Posterior cingulate gyrus (tissue), 11 donors: Measurements from ENCODE around the gene KRT10.

ENCODE experiments used
- DNase-seq, 10 donors: peaks; one replicate each; pipeline versions ENCODE4 v3.0.0 to v3.0.0-alpha.2; 2020 to 2021; ENCODE audit warnings: mixed read lengths in 3 of 10
- intact Hi-C: fragments of 100-400 bp; cut with DNase I; formaldehyde crosslinking; loops from one replicate; pipeline ENCODE4 v1.15.1; 2023

The KRT10 gene

GRCh38 chr17:40810494-40810893 lies 11.9 kb downstream of the KRT10 start:
- no peak for DNase-seq
- intact Hi-C loops, result no loop called here

GRCh38 chr17:40809721-40810421 lies 12.5 kb downstream of the KRT10 start:
- no peak for DNase-seq
- intact Hi-C loops, result no loop called here

DNA sequence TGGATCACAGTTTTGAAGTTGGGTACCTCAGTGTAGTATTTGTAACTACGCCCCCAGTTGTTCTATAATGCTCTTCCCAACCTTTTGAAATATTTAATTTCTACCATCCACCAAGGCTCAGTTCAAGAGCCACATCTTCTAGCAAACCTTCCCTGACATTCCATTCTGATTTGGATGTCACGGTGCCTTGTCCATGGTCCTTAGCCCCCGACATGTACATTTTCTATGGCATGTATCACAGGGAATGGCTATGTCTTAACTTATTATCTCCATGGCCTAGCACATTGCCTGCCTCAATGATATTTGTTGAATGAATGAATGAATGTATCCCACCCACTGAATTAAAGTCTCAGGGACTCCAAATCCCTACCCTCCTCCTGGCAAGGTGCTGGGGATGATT lies 16.3 kb downstream of the KRT10 start:
- no peak for DNase-seq
- intact Hi-C loops, result no loop called here

DNA sequence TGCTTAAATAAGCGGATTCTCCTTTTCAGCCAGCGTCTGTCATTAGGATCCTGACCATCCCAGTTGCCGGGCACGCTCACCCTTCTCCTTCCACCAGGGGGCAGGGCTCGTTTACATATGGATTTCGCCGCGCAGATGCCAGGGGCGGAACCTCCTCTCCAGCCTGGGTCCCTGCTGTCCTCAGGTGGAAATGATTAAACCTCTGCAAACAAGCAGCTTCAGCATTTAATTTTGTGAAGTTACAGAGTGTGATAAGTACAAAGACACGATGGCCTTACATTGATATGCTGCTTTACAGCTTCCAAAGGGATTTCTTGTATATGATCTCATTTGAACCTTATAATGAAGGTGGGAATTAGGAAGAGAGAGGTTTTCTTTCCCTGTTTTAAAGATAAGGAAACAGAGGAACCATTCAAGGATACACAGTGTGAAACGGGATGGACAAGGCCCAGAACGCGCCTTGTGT lies 18.8 kb downstream of the KRT10 start:
- DNase-seq, result peak; percentile 25 to 94 (median 66)
- intact Hi-C loops, result loop anchor here (5.0 kb wide), 1 partner anchor 864 kb away; no protein-coding TSS in a partner anchor

DNA sequence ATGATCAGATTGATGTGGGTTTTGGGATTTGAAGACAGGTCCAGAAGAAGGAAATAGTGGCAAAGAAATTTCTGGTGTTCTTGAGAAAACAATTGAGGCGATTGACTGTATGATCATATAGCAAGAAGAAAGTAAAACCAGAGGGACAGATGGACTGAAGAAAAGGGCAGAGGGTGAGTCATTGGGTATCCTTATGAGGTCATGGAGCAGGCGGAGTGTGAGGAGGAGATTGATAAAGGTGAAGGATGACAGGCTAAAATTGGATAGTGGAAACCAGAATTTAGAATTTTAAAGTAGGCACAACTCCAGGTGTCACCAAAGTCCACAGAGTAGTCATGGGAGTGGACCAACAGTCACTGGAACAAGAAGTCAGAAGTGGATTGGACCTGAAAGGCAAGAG lies 21.3 kb downstream of the KRT10 start:
- intact Hi-C loops, result loop anchor here (5.0 kb wide), 1 partner anchor 866 kb away; no protein-coding TSS in a partner anchor

GRCh38 chr17:40800381-40800780 lies 22.0 kb downstream of the KRT10 start:
- DNase-seq, result no peak
- intact Hi-C loops, result loop anchor here (5.0 kb wide), 1 partner anchor 867 kb away; no protein-coding TSS in a partner anchor

More for the DNA sequence above, 21.3 kb downstream of the KRT10 start:
- no peak for DNase-seq

GRCh38 chr17:40799859-40800258 lies 22.6 kb downstream of the KRT10 start, which contains the start of gene KRT28:
Gene KRT28 (minus strand): TSS chr17:40799959. CDS start chr17:40799893, 66 bp downstream.
- intact Hi-C loops, result loop anchor here (5.0 kb wide), 1 partner anchor 867 kb away; no protein-coding TSS in a partner anchor
- DNase-seq, result no peak

GRCh38 chr17:40796846-40797245 lies 25.6 kb downstream of the KRT10 start:
- intact Hi-C loops, result no loop called here
- peak in 1 of 10 donors; percentile 71 for DNase-seq

- no peak for DNase-seq
- intact Hi-C loops, result no loop called here
These were observed 27.3 kb downstream of the KRT10 start for GRCh38 chr17:40795019-40795667.

GRCh38 chr17:40794466-40794865 lies 27.9 kb downstream of the KRT10 start:
- intact Hi-C loops, result no loop called here
- DNase-seq, result no peak

DNA sequence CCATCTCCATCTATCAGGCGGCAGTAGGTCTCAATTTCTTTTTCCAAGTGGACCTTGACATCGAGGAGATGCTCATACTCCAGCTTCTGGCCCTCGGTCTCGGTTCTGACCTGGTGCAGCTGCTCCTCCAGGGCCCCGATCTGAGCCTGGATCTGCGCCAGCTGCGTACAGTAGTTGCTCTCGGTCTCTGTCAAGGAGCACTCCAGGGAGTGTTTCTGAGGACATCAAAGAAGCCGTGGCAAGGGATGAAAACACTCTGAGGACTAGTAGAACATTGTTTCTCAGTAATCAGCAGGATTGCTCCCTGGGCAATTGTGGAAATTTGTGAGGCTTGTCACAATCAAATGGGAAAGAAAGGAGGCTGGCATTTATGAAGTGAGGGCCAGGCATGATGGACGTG lies 28.6 kb downstream of the KRT10 start:
- intact Hi-C loops, result no loop called here
- peak in 1 of 10 donors; percentile 73 for DNase-seq

DNA sequence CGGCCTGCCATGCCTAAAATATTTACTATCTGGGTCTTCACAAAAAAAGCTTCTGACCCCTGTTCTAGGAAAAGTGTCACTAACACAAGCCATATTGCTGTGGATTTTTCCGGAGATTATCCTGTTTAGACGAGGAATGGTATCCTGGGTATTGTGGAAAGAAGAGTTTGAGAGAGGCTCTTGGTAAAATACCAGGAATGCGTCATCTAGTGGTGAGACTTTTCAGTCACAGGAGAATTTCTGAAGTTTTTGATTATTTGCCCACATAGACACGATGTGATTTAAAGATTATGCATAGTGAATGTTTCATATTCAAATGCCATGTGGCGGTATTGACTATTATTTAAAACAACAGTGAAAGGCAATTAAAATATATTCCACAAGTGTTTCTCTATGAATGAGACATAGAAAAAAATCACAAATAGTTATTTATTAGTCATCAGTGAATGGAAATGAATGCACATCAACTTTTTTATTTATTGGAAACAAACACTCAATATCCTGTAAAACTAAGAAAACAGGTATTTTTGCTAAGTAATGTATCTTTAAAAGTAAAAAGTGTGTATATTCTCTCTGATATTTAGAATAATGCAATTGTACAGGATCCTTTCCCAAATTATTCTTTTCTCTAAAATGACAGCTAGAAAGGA lies 30.5 kb downstream of the KRT10 start:
- intact Hi-C loops, result no loop called here
- no peak for DNase-seq

GRCh38 chr17:40791111-40791510 lies 31.3 kb downstream of the KRT10 start:
- no peak for DNase-seq
- intact Hi-C loops, result no loop called here

GRCh38 chr17:40782450-40782849 lies 40.0 kb downstream of the KRT10 start, which contains the start of gene KRT27:
Gene KRT27 (minus strand): TSS chr17:40782550. CDS start chr17:40782493, 57 bp downstream.
- DNase-seq, result no peak
- intact Hi-C loops, result no loop called here

GRCh38 chr17:40779181-40779909 lies 43.1 kb downstream of the KRT10 start:
- intact Hi-C loops, result no loop called here
- peak in 2 of 10 donors; percentile 54 to 75 for DNase-seq

- intact Hi-C loops, result no loop called here
- DNase-seq, result no peak
These were observed 44.0 kb downstream of the KRT10 start for GRCh38 chr17:40778461-40778860.

DNA sequence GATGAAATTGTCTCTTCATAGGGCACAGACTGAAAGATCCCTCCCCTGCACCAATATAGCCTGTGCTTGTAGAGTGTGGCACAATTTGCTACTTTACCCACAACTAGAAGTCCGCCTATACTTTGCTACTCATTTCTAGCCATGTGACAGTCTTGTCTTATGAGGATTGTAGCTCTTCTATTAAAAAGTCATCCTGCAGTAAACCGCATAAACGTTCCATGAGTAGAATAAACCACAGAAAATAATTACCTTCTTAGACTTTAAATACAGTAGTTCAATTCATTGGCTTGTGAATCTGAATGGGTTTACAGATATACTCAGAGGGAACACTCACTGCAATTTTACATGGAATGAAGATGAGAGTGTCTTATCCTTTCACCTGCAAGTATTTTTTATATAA lies 44.4 kb downstream of the KRT10 start:
- intact Hi-C loops, result no loop called here
- no peak for DNase-seq

- no peak for DNase-seq
- intact Hi-C loops, result no loop called here
These were observed 45.0 kb downstream of the KRT10 start for GRCh38 chr17:40777459-40777858.

- DNase-seq, result no peak
These were observed 46.5 kb downstream of the KRT10 start for GRCh38 chr17:40775945-40776344.

DNA sequence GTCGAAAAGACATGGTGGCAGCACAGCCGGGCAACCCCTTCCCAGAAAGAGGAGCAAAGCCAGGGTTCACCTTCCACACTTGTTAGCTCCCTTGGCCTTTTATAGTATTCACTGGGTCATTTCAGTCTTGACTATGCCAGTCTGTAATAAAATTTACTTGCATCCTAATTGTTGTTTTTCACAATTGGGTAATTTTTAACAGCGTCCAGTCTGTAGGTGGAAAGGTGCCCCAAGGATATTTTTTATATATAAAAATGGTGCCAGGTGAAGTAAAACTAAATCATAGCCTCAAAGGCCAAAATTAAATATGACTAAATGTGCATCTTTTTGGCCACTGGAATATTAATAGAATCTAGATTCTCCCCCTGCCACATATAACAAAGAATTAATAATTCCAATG lies 50.3 kb downstream of the KRT10 start, which contains the start of gene KRT26:
KRT26 (minus strand) TSS at position 101 of the 400 bp plus-strand sequence; CDS start at position 13, 88 bp downstream.
- DNase-seq, result no peak

More at GRCh38 chr17:40775945-40776344, 46.5 kb downstream of the KRT10 start:
- intact Hi-C loops, result no loop called here

More for the DNA sequence above, 50.3 kb downstream of the KRT10 start, which contains the start of gene KRT26:
- intact Hi-C loops, result no loop called here
